Body of pancreas (tissue), 4 donors: Measurements from ENCODE around the gene IFNA6. TPM values are rescaled to one million over a fixed set of nuclear protein-coding genes. Genes with fewer than 3 reads are reported as not detected.

ENCODE experiments used
- ATAC-seq: fragments of 150-250 bp; one replicate; pipeline ENCODE4 v1.9.1; 2016
- DNase-seq, 4 donors: peaks; one replicate each; pipeline ENCODE4 v3.0.0-alpha.2; 2019
- H3K27ac ChIP-seq, 4 donors: fragments of 200-600 bp; sonication (generic); 1 replicate in 3 of 4; 2 replicates in 1 of 4; pipeline versions ENCODE4 v1.5.1 to v1.6.1; 2016 to 2019; ENCODE audit warnings: mild to moderate bottlenecking in 1 of 4, mixed read lengths in 1 of 4, moderate library complexity in 1 of 4
- H3K27me3 ChIP-seq, 2 donors: fragments of 200-600 bp; sonication (generic); one replicate each; pipeline ENCODE4 v1.6.0; 2016; ENCODE audit warnings: mild to moderate bottlenecking in 1 of 2
- H3K36me3 ChIP-seq, 2 donors: fragments of 200-600 bp; sonication (generic); replicated peaks in 1 of 2; 2 replicates each; pipeline ENCODE4 v1.5.1; 2016; ENCODE audit warnings: low read depth in 2 of 2; ENCODE audit not compliant: insufficient read depth in 1 of 2
- H3K4me1 ChIP-seq: fragments of 200-600 bp; sonication (generic); one replicate; pipeline ENCODE4 v1.6.0; 2016
- H3K4me3 ChIP-seq, 2 donors: fragments of 200-600 bp; sonication (generic); 1 replicate in 1 of 2; 2 replicates in 1 of 2; pipeline ENCODE4 v1.5.1; 2016 to 2019
- H3K9me3 ChIP-seq, 3 donors: fragments of 200-600 bp; sonication (generic); 1 replicate in 2 of 3; 2 replicates in 1 of 3; pipeline ENCODE4 v1.5.1; 2016
- POLR2A ChIP-seq, 3 donors: fragments of 450-650 bp; IDR thresholded peaks; one replicate each; pipeline ENCODE4 v1.6.1; 2016; ENCODE audit warnings: antibody characterized with exemption in 3 of 3, mild to moderate bottlenecking in 2 of 3
- WGBS, 2 donors: methylation state at CpG; one replicate each; pipeline ENCODE4 v1.1.5; 2017; 5-methylcytosine and 5-hydroxymethylcytosine counted together
- intact Hi-C: fragments of 100-400 bp; cut with DNase I; formaldehyde crosslinking; loops from one replicate; pipeline ENCODE4 v1.15.1; 2023
- total RNA-seq, 2 donors: library from RNA; depleted of rRNA; stranded (reverse); fragments of >200 nt; gene quantifications; one replicate each; pipeline ENCODE4 v1.1.0, GENCODE V29; 2016
- TF ChIP-seq, protein P1 (sequence below), 7 experiments: fragments of 450-650 bp in 4 of 7; fragments of 200-600 bp in 3 of 7; sonication (generic) in 3 of 7; IDR thresholded peaks; one replicate each; pipeline ENCODE4 v1.5.1; 2016 to 2019; ENCODE audit warnings: antibody characterized with exemption in 7 of 7

Gene IFNA6
- total RNA-seq, 2 donors from 2014 or later = not detected

GRCh38 chr9:21331676-21332402 is 18.8 kb downstream of the IFNA6 start:
- no peaks in the 10 kb centered on the region for H3K27me3 ChIP-seq
- peaks cover 43% of the 10 kb centered on the region for H3K4me1 ChIP-seq
- TF ChIP-seq POLR2A (IDR thresholded peaks at IDR 0.05) = no peak
- TF ChIP-seq, protein P1, sequence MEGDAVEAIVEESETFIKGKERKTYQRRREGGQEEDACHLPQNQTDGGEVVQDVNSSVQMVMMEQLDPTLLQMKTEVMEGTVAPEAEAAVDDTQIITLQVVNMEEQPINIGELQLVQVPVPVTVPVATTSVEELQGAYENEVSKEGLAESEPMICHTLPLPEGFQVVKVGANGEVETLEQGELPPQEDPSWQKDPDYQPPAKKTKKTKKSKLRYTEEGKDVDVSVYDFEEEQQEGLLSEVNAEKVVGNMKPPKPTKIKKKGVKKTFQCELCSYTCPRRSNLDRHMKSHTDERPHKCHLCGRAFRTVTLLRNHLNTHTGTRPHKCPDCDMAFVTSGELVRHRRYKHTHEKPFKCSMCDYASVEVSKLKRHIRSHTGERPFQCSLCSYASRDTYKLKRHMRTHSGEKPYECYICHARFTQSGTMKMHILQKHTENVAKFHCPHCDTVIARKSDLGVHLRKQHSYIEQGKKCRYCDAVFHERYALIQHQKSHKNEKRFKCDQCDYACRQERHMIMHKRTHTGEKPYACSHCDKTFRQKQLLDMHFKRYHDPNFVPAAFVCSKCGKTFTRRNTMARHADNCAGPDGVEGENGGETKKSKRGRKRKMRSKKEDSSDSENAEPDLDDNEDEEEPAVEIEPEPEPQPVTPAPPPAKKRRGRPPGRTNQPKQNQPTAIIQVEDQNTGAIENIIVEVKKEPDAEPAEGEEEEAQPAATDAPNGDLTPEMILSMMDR (IDR thresholded peaks at IDR 0.05) = no peak
- H3K27ac ChIP-seq = no peak overlapping the region
- DNase-seq (no peak), ATAC-seq (no peak)
- no peaks in the 10 kb centered on the region for H3K9me3 ChIP-seq
- intact Hi-C loops = no loop called here
- 32 to 35% methylated on average over 5 of the region's 5 CpGs for WGBS, 2 donors
- no peaks in the 10 kb centered on the region for H3K36me3 ChIP-seq
- no peak overlapping the region for H3K4me3 ChIP-seq

- no peaks in the 10 kb centered on the region for H3K27me3 ChIP-seq
- peaks cover 0 to 5% of the 10 kb centered on the region in 2 donors for H3K36me3 ChIP-seq
- no peak overlapping the region for H3K4me3 ChIP-seq
- peak; percentile 33 for ATAC-seq
- no peak overlapping the region for H3K27ac ChIP-seq
- TF ChIP-seq, protein P1 (IDR thresholded peaks at IDR 0.05) = peak; percentile 43 to 64 (median 54)
- TF ChIP-seq POLR2A (IDR thresholded peaks at IDR 0.05) = no peak
- DNase-seq = no peak
- H3K9me3 ChIP-seq = no peaks in the 10 kb centered on the region
- intact Hi-C loops = loop anchor here (10.0 kb wide), 2 partner anchors 78 to 458 kb away; partner anchors contain the start of gene IFNA8
- peaks cover 27% of the 10 kb centered on the region for H3K4me1 ChIP-seq
- 35 to 37% methylated on average over 2 of the region's 2 CpGs for WGBS, 2 donors
Measured at GRCh38 chr9:21326526-21327139, 24.1 kb downstream of the IFNA6 start.

GRCh38 chr9:21324047-21324446 is 26.6 kb downstream of the IFNA6 start:
- H3K27me3 ChIP-seq = no peaks in the 10 kb centered on the region
- no peak overlapping the region for H3K4me3 ChIP-seq
- peaks cover 8% of the 10 kb centered on the region for H3K4me1 ChIP-seq
- ATAC-seq (no peak), DNase-seq (peak in 1 of 4 donors; percentile 10)
- peaks cover 0 to 5% of the 10 kb centered on the region in 2 donors for H3K36me3 ChIP-seq
- TF ChIP-seq POLR2A (IDR thresholded peaks at IDR 0.05) = no peak
- H3K27ac ChIP-seq = no peak overlapping the region
- intact Hi-C loops = loop anchor here (10.0 kb wide), 2 partner anchors 81 to 461 kb away; partner anchors contain the start of gene IFNA8
- 77 to 83% methylated on average over 4 of the region's 4 CpGs for WGBS, 2 donors
- no peaks in the 10 kb centered on the region for H3K9me3 ChIP-seq

DNA sequence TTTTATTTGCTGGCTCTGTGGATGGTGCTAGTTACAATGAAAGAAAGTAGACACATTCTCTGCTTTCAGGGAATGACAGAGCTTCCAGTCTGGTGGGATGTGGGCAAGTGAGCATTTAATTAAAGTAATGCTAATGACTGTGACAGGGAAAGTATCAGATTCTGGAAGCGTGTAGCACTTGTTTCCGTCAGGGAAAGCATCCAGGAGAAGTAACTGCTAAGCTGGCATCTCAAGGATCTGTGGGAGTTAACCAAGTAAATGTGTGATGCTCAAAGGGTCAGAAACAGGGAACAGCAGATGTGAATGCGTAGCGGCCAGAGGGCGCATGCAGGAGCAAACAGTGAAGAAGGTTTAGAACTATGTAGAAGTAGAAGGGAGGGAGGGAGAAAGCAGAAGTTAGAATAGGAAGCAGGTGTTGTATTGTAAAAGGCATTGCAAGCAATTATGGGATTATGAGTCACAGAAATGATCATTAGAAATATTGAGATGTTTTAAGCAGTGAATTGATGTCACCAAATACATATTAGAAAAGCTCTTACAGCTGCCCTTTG is 27.7 kb downstream of the IFNA6 start:
- Histone ChIP-seq H3K9me3 (no peaks in the 10 kb centered on the region), H3K4me1 (peaks cover 8% of the 10 kb centered on the region), H3K27ac (no peak overlapping the region), H3K36me3 (peaks cover 0 to 5% of the 10 kb centered on the region in 2 donors), H3K4me3 (no peak overlapping the region), H3K27me3 (no peaks in the 10 kb centered on the region)
- TF ChIP-seq POLR2A (IDR thresholded peaks at IDR 0.05) = no peak
- TF ChIP-seq, protein P1 (IDR thresholded peaks at IDR 0.05) = no peak
- 82 to 91% methylated on average over 5 of the region's 5 CpGs for WGBS, 2 donors
- no peak for DNase-seq
- no peak for ATAC-seq
- intact Hi-C loops = loop anchor here (10.0 kb wide), 2 partner anchors 82 to 462 kb away; partner anchors contain the start of gene IFNA8

DNA sequence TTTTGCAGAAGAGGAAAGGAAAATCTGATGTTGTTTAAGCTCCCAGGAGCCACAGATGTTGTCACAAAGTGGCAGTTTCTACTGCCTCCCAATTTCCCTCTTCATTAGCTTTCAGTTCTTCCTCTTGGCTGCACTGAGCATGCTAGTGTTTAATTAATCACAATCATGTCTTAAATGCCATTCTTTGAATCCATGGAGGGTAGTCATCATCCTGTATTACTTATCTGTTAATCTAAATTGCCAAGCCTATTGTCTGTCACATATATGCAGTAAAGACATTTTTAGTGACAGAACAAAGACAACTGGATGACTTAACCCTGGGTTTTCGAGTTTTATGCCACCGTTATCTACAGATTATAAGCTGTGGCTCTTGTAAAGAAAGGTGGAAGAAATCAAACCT is 30.2 kb downstream of the IFNA6 start:
- H3K4me1 ChIP-seq = peaks cover 3% of the 10 kb centered on the region
- TF ChIP-seq, protein P1 (IDR thresholded peaks at IDR 0.05) = no peak
- TF ChIP-seq POLR2A (IDR thresholded peaks at IDR 0.05) = no peak
- no peak for ATAC-seq

More for the DNA sequence above, 30.2 kb downstream of the IFNA6 start:
- DNase-seq = no peak
- Histone ChIP-seq H3K27me3 (no peaks in the 10 kb centered on the region), H3K4me3 (no peak overlapping the region), H3K27ac (no peak overlapping the region), H3K9me3 (no peaks in the 10 kb centered on the region), H3K36me3 (peaks cover 0 to 5% of the 10 kb centered on the region in 2 donors)
- 69 to 70% methylated on average over 2 of the region's 2 CpGs for WGBS, 2 donors
- intact Hi-C loops = loop anchor here (10.0 kb wide), 2 partner anchors 84 to 464 kb away; partner anchors contain the start of gene IFNA8
